Thyroid gland (tissue), 4 donors: ENCODE measurements around the gene EMILIN1.

ENCODE experiments used
- CTCF ChIP-seq, 6 experiments: fragments of 200-600 bp in 3 of 6; fragments of 450-650 bp in 3 of 6; sonication (generic) in 3 of 6; IDR thresholded peaks; one replicate each; pipeline ENCODE4 v1.5.1; 2016 to 2019; ENCODE audit warnings: antibody characterized with exemption in 6 of 6, mild to moderate bottlenecking in 2 of 6, inconsistent platforms in 1 of 6, moderate library complexity in 1 of 6
- POLR2A ChIP-seq, 2 donors: fragments of 450-650 bp; IDR thresholded peaks; one replicate each; pipeline ENCODE4 v1.6.1; 2017; ENCODE audit warnings: antibody characterized with exemption in 2 of 2, mild to moderate bottlenecking in 2 of 2, moderate library complexity in 1 of 2

- TF ChIP-seq POLR2A (IDR thresholded peaks at IDR 0.05) (no peak), CTCF (IDR thresholded peaks at IDR 0.05) (no peak)
These were observed 49.7 kb downstream of the EMILIN1 start for GRCh38 chr2:27127883-27128667.
